GM23338 (cell line): ENCODE data around the gene RPS19. TPM values are rescaled to one million over a fixed set of nuclear protein-coding genes. Genes with fewer than 3 reads are reported as not detected.

Experiments used
- ATAC-seq: fragments of 200-7000 bp; cut with Tn5 transposase; 3 replicates; pipeline ENCODE4 v1.9.1; 2020
- DNase-seq: peaks from one replicate; pipeline ENCODE4 v3.0.0-alpha.2; 2015; ENCODE audit warnings: low spot score
- H2AFZ ChIP-seq: fragments of 200-600 bp; sonication (generic); 2 replicates; pipeline ENCODE4 v1.8.0; 2016; ENCODE audit warnings: antibody characterized with exemption, mild to moderate bottlenecking, moderate library complexity
- H3F3A ChIP-seq: fragments of 200-600 bp; sonication (generic); replicated peaks from 2 replicates; pipeline ENCODE4 v1.8.0; 2017; ENCODE audit warnings: antibody characterized with exemption, mixed run types, low read depth
- H3K27ac ChIP-seq: fragments of 200-600 bp; sonication (generic); 2 replicates; pipeline ENCODE4 v1.6.1; 2016; ENCODE audit warnings: low read depth
- H3K27me3 ChIP-seq: fragments of 200-600 bp; sonication (generic); 2 replicates; pipeline ENCODE4 v1.8.0; 2016; ENCODE audit warnings: mild to moderate bottlenecking, mixed run types, moderate library complexity; ENCODE audit not compliant: insufficient read depth
- H3K36me3 ChIP-seq: fragments of 200-600 bp; sonication (generic); 2 replicates; pipeline ENCODE4 v1.8.0; 2016; ENCODE audit warnings: mild to moderate bottlenecking; ENCODE audit not compliant: insufficient read depth
- H3K4me1 ChIP-seq: fragments of 200-600 bp; sonication (generic); 2 replicates; pipeline ENCODE4 v1.8.0; 2016; ENCODE audit warnings: mild to moderate bottlenecking, moderate library complexity; ENCODE audit not compliant: insufficient read depth
- H3K4me2 ChIP-seq: fragments of 200-600 bp; sonication (generic); 2 replicates; pipeline ENCODE4 v1.7.1; 2017; ENCODE audit warnings: mixed run types
- H3K4me3 ChIP-seq: fragments of 200-600 bp; sonication (generic); 2 replicates; pipeline ENCODE4 v1.6.1; 2016; ENCODE audit warnings: mixed run types
- H3K79me2 ChIP-seq: fragments of 200-600 bp; sonication (generic); replicated peaks from 2 replicates; pipeline ENCODE4 v1.8.0; 2017; ENCODE audit warnings: mild to moderate bottlenecking; ENCODE audit not compliant: insufficient read depth
- H3K9me2 ChIP-seq: fragments of 200-600 bp; sonication (generic); 2 replicates; pipeline ENCODE4 v1.8.0; 2017; ENCODE audit not compliant: insufficient read depth
- H4K20me1 ChIP-seq: fragments of 200-600 bp; sonication (generic); replicated peaks from 2 replicates; pipeline ENCODE4 v1.8.0; 2017; ENCODE audit warnings: mild to moderate bottlenecking; ENCODE audit not compliant: insufficient read depth
- H3K27ac Mint-ChIP-seq: 2 replicates; pipeline ENCODE4 v1.8.0; 2020; ENCODE audit warnings: inconsistent platforms, mild to moderate bottlenecking, moderate library complexity, mixed read lengths
- H3K27me3 Mint-ChIP-seq: 3 replicates; pipeline ENCODE4 v1.8.0; 2022; ENCODE audit warnings: low read depth, mild to moderate bottlenecking, moderate library complexity, mixed read lengths, inconsistent platforms; ENCODE audit not compliant: insufficient read depth, poor library complexity
- H3K36me3 Mint-ChIP-seq: 3 replicates; pipeline ENCODE4 v1.8.0; 2021; ENCODE audit warnings: low read depth, mild to moderate bottlenecking, inconsistent platforms, moderate library complexity, mixed read lengths
- H3K4me1 Mint-ChIP-seq: 3 replicates; pipeline ENCODE4 v1.8.0; 2020; ENCODE audit warnings: mild to moderate bottlenecking, inconsistent platforms, mixed read lengths
- H3K4me3 Mint-ChIP-seq: 3 replicates; pipeline ENCODE4 v1.8.0; 2021; ENCODE audit warnings: moderate library complexity, mild to moderate bottlenecking, inconsistent platforms, mixed read lengths
- H3K9me3 Mint-ChIP-seq: 3 replicates; pipeline ENCODE4 v1.8.0; 2020; ENCODE audit warnings: moderate library complexity, mild to moderate bottlenecking, inconsistent platforms, mixed read lengths
- CREB1 ChIP-seq: fragments of 250-450 bp; sonication (Bioruptor Pico); IDR thresholded peaks from 2 replicates; pipeline ENCODE4 v1.5.0; 2020; ENCODE audit warnings: low read depth, mild to moderate bottlenecking, moderate library complexity
- NANOG ChIP-seq: IDR thresholded peaks from 2 replicates; pipeline ENCODE4 v1.6.1; 2016; ENCODE audit warnings: antibody characterized with exemption, borderline replicate concordance
- STAT1 ChIP-seq: IDR thresholded peaks from one replicate; pipeline ENCODE4 v1.6.1; 2016; ENCODE audit warnings: antibody characterized with exemption; ENCODE audit not compliant: unreplicated experiment
- ZNF114 ChIP-seq: fragments of 250-450 bp; sonication (Bioruptor Pico); IDR thresholded peaks from 2 replicates; pipeline ENCODE4 v1.5.0; 2020; ENCODE audit warnings: mild to moderate bottlenecking, moderate library complexity
- ZNF331 ChIP-seq: fragments of 250-450 bp; sonication (Bioruptor Pico); IDR thresholded peaks from 2 replicates; pipeline ENCODE4 v1.5.0; 2020; ENCODE audit warnings: low read depth, mild to moderate bottlenecking, moderate library complexity
- ZNF462 ChIP-seq: fragments of 250-450 bp; sonication (Bioruptor Pico); IDR thresholded peaks from 2 replicates; pipeline ENCODE4 v1.5.0; 2020; ENCODE audit warnings: mild to moderate bottlenecking, moderate library complexity
- polyA plus RNA-seq: library from polyadenylated mRNA; unstranded; fragments of >200 nt; fragmentation: Nextera tagmentation; extraction: Ambion mirVana; gene quantifications from 2 replicates; pipeline ENCODE4 v1.2.1, GENCODE V29; 2016
- total RNA-seq: library from RNA; depleted of rRNA; stranded (reverse); fragments of >200 nt; shearing (Covaris generic); gene quantifications from 2 replicates; pipeline ENCODE4 v1.2.3, GENCODE V29; 2014

Gene RPS19
- total and polyA plus RNA-seq, 2 experiments from 2014 or later = 1,798 to 4,073 TPM

- TF ChIP-seq ZNF462 (CRISPR knock-in tag) (peak; percentile 35; the same call in 1 of the 2 replicates), NANOG (no peak), ZNF114 (CRISPR knock-in tag) (no peak)
Observed at GRCh38 chr19:41821003-41821735, 38.9 kb upstream of the RPS19 start (continued).

GRCh38 chr19:41837981-41838708, 21.9 kb upstream of the RPS19 start:
- Histone ChIP-seq H3K36me3 (no peaks in the 10 kb centered on the region), H3K4me3 (no peak overlapping the region), H3K9me2 (0 out of 2 replicates have a peak, but pooled peaks cover 2% of the 10 kb centered on the region), H3K27me3 (no peaks in the 10 kb centered on the region), H3K27ac (no peak overlapping the region), H3K4me1 (no peaks in the 10 kb centered on the region), H4K20me1 (no peaks in the 10 kb centered on the region), H3K4me2 (no peak overlapping the region), H2AFZ (no peak overlapping the region), H3F3A (no peaks in the 10 kb centered on the region), H3K79me2 (no peaks in the 10 kb centered on the region)
- Mint-ChIP-seq H3K4me3 (no peak overlapping the region), H3K27ac (no peak overlapping the region), H3K4me1 (no peaks in the 10 kb centered on the region), H3K27me3 (peaks cover 9% of the 10 kb centered on the region), H3K9me3 (no peaks in the 10 kb centered on the region), H3K36me3 (no peaks in the 10 kb centered on the region)
- no peak for ATAC-seq
- DNase-seq = no peak
- TF ChIP-seq CREB1 (CRISPR knock-in tag) (no peak), NANOG (no peak), ZNF331 (CRISPR knock-in tag) (no peak), ZNF462 (CRISPR knock-in tag) (no peak), STAT1 (no peak)
